H1 (cell line): ENCODE results near the gene UMAD1. TPM values are rescaled to one million over a fixed set of nuclear protein-coding genes. Genes with fewer than 3 reads are reported as not detected.

ENCODE experiments used
- CTCF ChIA-PET: fragments of 300-600 bp; sonication (Branson Sonifier 250); formaldehyde crosslinking; loops from one replicate; lab custom pipeline; 2021; ENCODE audit not compliant: partially characterized antibody; lab: Charles Lee
- POLR2A ChIA-PET: fragments of 300-600 bp; sonication (Branson Sonifier 250); formaldehyde crosslinking; loops from one replicate; lab custom pipeline; 2021; ENCODE audit warnings: inconsistent platforms; ENCODE audit not compliant: partially characterized antibody; lab: Charles Lee
- DNase-seq, 2 experiments: peaks; one replicate each; pipeline versions ENCODE4 v3.0.0 to v3.0.0-alpha.2; 2010 to 2022; ENCODE audit warnings: low spot score in 2 of 2, low read depth in 1 of 2, mixed read lengths in 1 of 2
- FAIRE-seq: peaks from 2 replicates; lab custom pipeline; 2011; peaks lifted over from hg19 to GRCh38; lab: Jason Lieb, UNC
- H2AFZ ChIP-seq: 2 replicates; pipeline ENCODE4 v1.8.1; 2012; ENCODE audit warnings: low read length, inconsistent platforms
- H2AK5ac ChIP-seq: 2 replicates; pipeline ENCODE4 v1.6.1; 2013; ENCODE audit warnings: low read depth, low read length
- H2BK120ac ChIP-seq: replicated peaks from 2 replicates; pipeline ENCODE3; 2013; ENCODE audit warnings: low read depth, low read length, inconsistent platforms
- H2BK12ac ChIP-seq: 2 replicates; pipeline ENCODE4 v1.6.1; 2013; ENCODE audit warnings: low read depth, low read length
- H2BK15ac ChIP-seq: 2 replicates; pipeline ENCODE4 v1.6.1; 2013; ENCODE audit warnings: low read length
- H2BK20ac ChIP-seq: 2 replicates; pipeline ENCODE4 v1.6.1; 2013; ENCODE audit warnings: low read length
- H2BK5ac ChIP-seq: 2 replicates; pipeline ENCODE4 v1.6.1; 2013; ENCODE audit warnings: low read depth, low read length
- H3K14ac ChIP-seq: 2 replicates; pipeline ENCODE4 v1.6.1; 2013; ENCODE audit warnings: inconsistent platforms; ENCODE audit not compliant: insufficient read length
- H3K18ac ChIP-seq: 2 replicates; pipeline ENCODE4 v1.6.1; 2013; ENCODE audit warnings: low read length; ENCODE audit errors: extremely low read depth
- H3K23ac ChIP-seq: 2 replicates; pipeline ENCODE4 v1.6.1; 2013; ENCODE audit warnings: inconsistent platforms; ENCODE audit not compliant: insufficient read length
- H3K23me2 ChIP-seq: 2 replicates; pipeline ENCODE4 v1.6.1; 2013; ENCODE audit warnings: low read depth, low read length
- H3K27ac ChIP-seq: 2 replicates; pipeline ENCODE4 v1.6.1; 2011; ENCODE audit warnings: low read depth, low read length, inconsistent platforms
- H3K27me3 ChIP-seq, 4 experiments: replicated peaks in 1 of 4; 1 replicate in 1 of 4; 2 replicates in 3 of 4; pipeline versions ENCODE4 v1.6.1 to v1.8.1; 2011 to 2013; ENCODE audit warnings: low read length in 3 of 4, mild to moderate bottlenecking in 3 of 4, inconsistent platforms in 2 of 4, mixed read lengths in 2 of 4, moderate library complexity in 1 of 4; ENCODE audit not compliant: control insufficient read depth in 3 of 4, insufficient read depth in 3 of 4; ENCODE audit errors: extremely low read depth in 1 of 4
- H3K36me3 ChIP-seq, 4 experiments: 2 replicates each; pipeline versions ENCODE4 v1.6.1 to v1.8.1; 2011 to 2013; ENCODE audit warnings: mild to moderate bottlenecking in 4 of 4, low read length in 3 of 4, moderate library complexity in 2 of 4, control low read depth in 1 of 4, inconsistent platforms in 1 of 4; ENCODE audit not compliant: insufficient read depth in 4 of 4, control insufficient read depth in 2 of 4
- H3K4ac ChIP-seq: replicated peaks from 2 replicates; pipeline ENCODE3; 2013; ENCODE audit warnings: low read length, low read depth, mixed read lengths, inconsistent platforms; ENCODE audit not compliant: insufficient read length
- H3K4me1 ChIP-seq, 4 experiments: replicated peaks in 1 of 4; 1 replicate in 1 of 4; 2 replicates in 3 of 4; pipeline versions ENCODE4 v1.6.1 to v1.8.1; 2011 to 2013; ENCODE audit warnings: low read length in 3 of 4, inconsistent platforms in 2 of 4, mixed read lengths in 1 of 4; ENCODE audit not compliant: insufficient read depth in 4 of 4, control insufficient read depth in 3 of 4
- H3K4me2 ChIP-seq, 2 experiments: 2 replicates each; pipeline versions ENCODE4 v1.6.1 to v1.8.1; 2011 to 2013; ENCODE audit warnings: low read depth in 2 of 2, low read length in 2 of 2, control low read depth in 1 of 2, inconsistent platforms in 1 of 2, mild to moderate bottlenecking in 1 of 2; ENCODE audit not compliant: insufficient read depth in 1 of 2
- H3K4me3 ChIP-seq, 4 experiments: fragments of 200-600, 300-600 bp in 1 of 4; sonication (generic), shearing (Covaris generic), sonication (Bioruptor Twin) in 1 of 4; 2 replicates each; pipeline versions ENCODE4 v1.5.1 to v1.8.1; 2011 to 2016; ENCODE audit warnings: low read length in 4 of 4, low read depth in 3 of 4, control low read depth in 2 of 4, inconsistent platforms in 2 of 4, mild to moderate bottlenecking in 2 of 4, mixed read lengths in 1 of 4, moderate library complexity in 1 of 4; ENCODE audit not compliant: insufficient read depth in 2 of 4; ENCODE audit errors: extremely low read depth in 1 of 4
- H3K56ac ChIP-seq: replicated peaks from 2 replicates; pipeline ENCODE3; 2013; ENCODE audit warnings: low read depth, mild to moderate bottlenecking, mixed read lengths, low read length, inconsistent platforms; ENCODE audit not compliant: insufficient read length
- H3K79me1 ChIP-seq: 2 replicates; pipeline ENCODE4 v1.6.1; 2013; ENCODE audit warnings: low read depth, low read length, control low read depth
- H3K79me2 ChIP-seq, 2 experiments: 2 replicates each; pipeline versions ENCODE4 v1.6.1 to v1.8.1; 2012 to 2013; ENCODE audit warnings: low read length in 2 of 2, mild to moderate bottlenecking in 2 of 2, inconsistent platforms in 1 of 2; ENCODE audit not compliant: insufficient read depth in 2 of 2, control insufficient read depth in 1 of 2
- H3K9ac ChIP-seq, 4 experiments: replicated peaks in 1 of 4; 1 replicate in 1 of 4; 2 replicates in 3 of 4; pipeline versions ENCODE4 v1.6.1 to v1.8.1; 2011 to 2013; ENCODE audit warnings: low read depth in 3 of 4, low read length in 3 of 4, control low read depth in 2 of 4, mild to moderate bottlenecking in 2 of 4, moderate library complexity in 2 of 4, inconsistent platforms in 1 of 4; ENCODE audit errors: extremely low read depth in 1 of 4
- H3K9me3 ChIP-seq, 2 experiments: 2 replicates each; pipeline versions ENCODE4 v1.6.1 to v1.8.1; 2012 to 2013; ENCODE audit warnings: mild to moderate bottlenecking in 2 of 2, moderate library complexity in 2 of 2, control low read depth in 1 of 2, inconsistent platforms in 1 of 2, low read depth in 1 of 2, low read length in 1 of 2, mixed read lengths in 1 of 2; ENCODE audit not compliant: insufficient read depth in 2 of 2
- H4K20me1 ChIP-seq, 2 experiments: replicated peaks in 1 of 2; 2 replicates each; pipeline versions ENCODE3 to v1.8.1; 2011 to 2013; ENCODE audit warnings: inconsistent platforms in 2 of 2, low read length in 2 of 2, mild to moderate bottlenecking in 1 of 2; ENCODE audit not compliant: insufficient read depth in 2 of 2, control insufficient read depth in 1 of 2
- H4K5ac ChIP-seq: 2 replicates; pipeline ENCODE4 v1.6.1; 2013; ENCODE audit warnings: low read length, low read depth, mixed read lengths, inconsistent platforms; ENCODE audit not compliant: insufficient read length
- H4K8ac ChIP-seq: 2 replicates; pipeline ENCODE4 v1.8.0; 2013; ENCODE audit warnings: mild to moderate bottlenecking, moderate library complexity, low read length, inconsistent platforms; ENCODE audit not compliant: insufficient read depth; ENCODE audit errors: extremely low read depth
- H4K91ac ChIP-seq: replicated peaks from 2 replicates; pipeline ENCODE3; 2013; ENCODE audit warnings: low read length, mixed read lengths, inconsistent platforms; ENCODE audit not compliant: insufficient read length
- ASH2L ChIP-seq: fragments of 200-600, 300-600 bp; sonication (generic); IDR thresholded peaks from one replicate; pipeline ENCODE4 v1.7.1; 2017; ENCODE audit warnings: low read length
- CHD1 ChIP-seq: IDR thresholded peaks from 2 replicates; pipeline ENCODE4 v1.6.1; 2012; ENCODE audit warnings: low read depth, low read length, improper control_type of control experiment
- CHD2 ChIP-seq: IDR thresholded peaks from 2 replicates; pipeline ENCODE4 v1.6.1; 2012; ENCODE audit warnings: low read length, improper control_type of control experiment
- FOSL1 ChIP-seq: IDR thresholded peaks from 2 replicates; pipeline ENCODE4 v1.6.1; 2011; ENCODE audit warnings: mild to moderate bottlenecking, low read depth, low read length, moderate library complexity; ENCODE audit not compliant: insufficient read depth
- POLR2A ChIP-seq, 2 experiments: IDR thresholded peaks; 1 replicate in 1 of 2; 2 replicates in 1 of 2; pipeline ENCODE4 v1.6.1; 2011; ENCODE audit warnings: low read depth in 2 of 2, low read length in 2 of 2, mild to moderate bottlenecking in 2 of 2; ENCODE audit errors: control extremely low read depth in 1 of 2
- SP4 ChIP-seq: IDR thresholded peaks from 2 replicates; pipeline ENCODE4 v1.6.1; 2012; ENCODE audit warnings: low read length, inconsistent platforms
- YY1 ChIP-seq: IDR thresholded peaks from 2 replicates; pipeline ENCODE4 v1.6.1; 2011; ENCODE audit warnings: low read depth, mild to moderate bottlenecking, low read length
- ZNF274 ChIP-seq: IDR thresholded peaks from 2 replicates; pipeline ENCODE4 v1.7.0; 2012; ENCODE audit warnings: low read length, borderline replicate concordance; ENCODE audit errors: extremely low read depth
- WGBS, 2 experiments: shearing (Covaris generic) in 1 of 2; methylation state at CpG; one replicate each; pipeline versions ENCODE4 v1.1.6 to v1.1.7; 2013 to 2015; ENCODE audit warnings: low lambda C conversion rate in 2 of 2, mixed read lengths in 2 of 2, inconsistent platforms in 1 of 2, low coverage in 1 of 2, missing lambda C conversion rate in 1 of 2; ENCODE audit not compliant: insufficient replicate concordance in 2 of 2, insufficient coverage in 1 of 2, insufficient read length in 1 of 2; ENCODE audit errors: extremely low coverage in 1 of 2, missing lambda C conversion rate in 1 of 2; 5-methylcytosine and 5-hydroxymethylcytosine counted together
- polyA plus RNA-seq, 7 experiments: library from polyadenylated mRNA; depleted of rRNA in 3 of 7; stranded (reverse) in 5 of 7; unstranded in 2 of 7; fragments of >200 nt in 5 of 7; fragments of 200-250 nt in 2 of 7; gene quantifications; 1 replicate in 5 of 7; 2 replicates in 1 of 7; 4 replicates in 1 of 7; pipeline versions ENCODE4 v1.2.1 to v1.2.3, GENCODE V29; 2011 to 2013; ENCODE audit warnings: missing spikeins in 2 of 7, mixed read lengths in 2 of 7
- total RNA-seq: library from RNA; stranded (reverse); fragmentation: NEBNext Ultra II Directional; extraction: Animal tissue kit (Norgen Biotek cat#: 25700); gene quantifications from 2 replicates; pipeline ENCODE4 v1.2.1, GENCODE V29; 2021

The UMAD1 gene
- total and polyA plus RNA-seq, 2 of the 8 experiments (the other 6 are each of a cell fraction or from before 2014, with no cell fraction given), result 10.4 to 12.3 TPM

- WGBS, 2 experiments, result 92% methylated on average over 5 of the region's 5 CpGs; no CpG with 5 or more reads in 1 of the 2 experiments
- POLR2A ChIA-PET, result no interaction called here
- no peak overlapping the region for H2BK20ac ChIP-seq
- no peak for FAIRE-seq
- H3K56ac ChIP-seq, result no peak overlapping the region
- no peaks in the 10 kb centered on the region for H3K36me3 ChIP-seq
- TF ChIP-seq ZNF274, result no peak
- TF ChIP-seq SP4, result no peak
- TF ChIP-seq POLR2A (IDR thresholded peaks at IDR 0.05; ENCODE audit: control extremely low read depth in 1 of 2, low read depth in 2 of 2, low read length in 2 of 2), result no peak
- no peak for TF ChIP-seq CHD1
- TF ChIP-seq CHD2, result no peak
- TF ChIP-seq YY1, result no peak
- TF ChIP-seq FOSL1, result no peak
- no peak for TF ChIP-seq ASH2L
- H3K23me2 ChIP-seq, result no peaks in the 10 kb centered on the region
- H4K91ac ChIP-seq, result no peak overlapping the region
- CTCF ChIA-PET, result no interaction called here
- no peaks in the 10 kb centered on the region for H3K79me1 ChIP-seq
- H3K18ac ChIP-seq, result no peak overlapping the region
- no peak overlapping the region for H2BK5ac ChIP-seq
- no peak overlapping the region for H3K14ac ChIP-seq
- H3K27me3 ChIP-seq, result no peaks in the 10 kb centered on the region
- H3K9ac ChIP-seq, result no peak overlapping the region
- no peak overlapping the region for H2BK120ac ChIP-seq
- no peak overlapping the region for H3K23ac ChIP-seq
- H4K20me1 ChIP-seq, result no peaks in the 10 kb centered on the region
- no peak overlapping the region for H2BK12ac ChIP-seq
- H4K5ac ChIP-seq, result no peak overlapping the region
- no peak for DNase-seq
- no peaks in the 10 kb centered on the region for H3K4me1 ChIP-seq
- no peak overlapping the region for H2BK15ac ChIP-seq
- no peak overlapping the region for H3K4me3 ChIP-seq
- H3K27ac ChIP-seq, result no peak overlapping the region
- no peak overlapping the region for H4K8ac ChIP-seq
- no peaks in the 10 kb centered on the region for H3K79me2 ChIP-seq
- peaks cover 0 to 2% of the 10 kb centered on the region in 2 experiments; a peak in 1 of 4 replicates for H3K9me3 ChIP-seq
- no peak overlapping the region for H3K4me2 ChIP-seq
- H3K4ac ChIP-seq, result no peak overlapping the region
- H2AFZ ChIP-seq, result no peak overlapping the region
- H2AK5ac ChIP-seq, result no peak overlapping the region
These were observed 42.3 kb downstream of the UMAD1 start for GRCh38 chr7:7682861-7683260.
